HG03280 (cell line): Measurements from ENCODE around the gene SARNP.
"Not testable (repeated sequence)": the region's sequence is repeated elsewhere in the genome, so short reads cannot be mapped to it uniquely, and the experiment has no call there.

Source experiments
- ATAC-seq: cut with Tn5 transposase; IDR thresholded peaks from one replicate; pipeline ENCODE4 v1.9.1; 2021; ENCODE audit warnings: mild to moderate bottlenecking, moderate library complexity; ENCODE audit not compliant: unreplicated experiment

The SARNP gene

GRCh38 chr12:55817345-55818139 lies at the start of gene SARNP, which contains the start of gene ORMDL2:
TSS of gene SARNP (minus strand) at chr12:55817724. CDS start at chr12:55817701, 23 bp downstream.
TSS of gene ORMDL2 (plus strand) at chr12:55818041. CDS start at chr12:55819000, 959 bp downstream.
- peak; percentile 98 for ATAC-seq

GRCh38 chr12:55866454-55867004 lies 49.0 kb upstream of the SARNP start:
- ATAC-seq, result not testable (repeated sequence)

- ATAC-seq, result no peak
These were observed 47.8 kb upstream of the SARNP start for GRCh38 chr12:55865327-55865726.

GRCh38 chr12:55862931-55863330 lies 45.4 kb upstream of the SARNP start:
- not testable (repeated sequence) for ATAC-seq

- no peak for ATAC-seq
These were observed 44.8 kb upstream of the SARNP start for GRCh38 chr12:55862286-55862685.

GRCh38 chr12:55861871-55862270 lies 44.3 kb upstream of the SARNP start:
- no peak for ATAC-seq

- ATAC-seq, result no peak
These were observed 43.9 kb upstream of the SARNP start for GRCh38 chr12:55861396-55861795.

GRCh38 chr12:55852740-55853139 lies 35.2 kb upstream of the SARNP start:
- no peak for ATAC-seq

- no peak for ATAC-seq
These were observed 33.4 kb upstream of the SARNP start for GRCh38 chr12:55850893-55851292.

GRCh38 chr12:55850401-55850800 lies 32.9 kb upstream of the SARNP start:
- ATAC-seq, result no peak

GRCh38 chr12:55849616-55850343 lies 32.3 kb upstream of the SARNP start:
- ATAC-seq, result no peak

- ATAC-seq, result no peak
These were observed 30.2 kb upstream of the SARNP start for GRCh38 chr12:55847603-55848291.

GRCh38 chr12:55847033-55847432 lies 29.5 kb upstream of the SARNP start:
- no peak for ATAC-seq

- ATAC-seq, result no peak
These were observed 28.4 kb upstream of the SARNP start for GRCh38 chr12:55845785-55846496.

GRCh38 chr12:55845361-55845760 lies 27.8 kb upstream of the SARNP start:
- no peak for ATAC-seq

GRCh38 chr12:55844961-55845360 lies 27.4 kb upstream of the SARNP start:
- ATAC-seq, result no peak

GRCh38 chr12:55843431-55843830 lies 25.9 kb upstream of the SARNP start:
- ATAC-seq, result no peak

GRCh38 chr12:55842681-55843429 lies 25.3 kb upstream of the SARNP start, which contains the start of gene MMP19:
TSS of gene MMP19 (minus strand) at chr12:55842936. CDS start at chr12:55842830, 106 bp downstream.
- ATAC-seq, result no peak

GRCh38 chr12:55840581-55841351 lies 23.2 kb upstream of the SARNP start:
- no peak for ATAC-seq
